Smooth muscle cell (in vitro differentiated cells): ENCODE data around the gene MTHFD1L. TPM values are rescaled to one million over a fixed set of nuclear protein-coding genes. Genes with fewer than 3 reads are reported as not detected.

Experiments used
- DNase-seq: peaks from one replicate; lab custom pipeline; 2025; ENCODE audit not compliant: unreplicated experiment; lab: John Stamatoyannopoulos, UW
- H2AFZ ChIP-seq: fragments of 200-600 bp; sonication (generic); 2 replicates; pipeline ENCODE4 v1.6.0; 2016; ENCODE audit warnings: antibody characterized with exemption, low read depth, mild to moderate bottlenecking
- H3F3A ChIP-seq: fragments of 200-600 bp; sonication (generic); 2 replicates; pipeline ENCODE4 v1.6.0; 2017; ENCODE audit warnings: antibody characterized with exemption, low read depth
- H3K27ac ChIP-seq: fragments of 200-600 bp; sonication (generic); 2 replicates; pipeline ENCODE4 v1.5.1; 2016; ENCODE audit warnings: low read depth, mild to moderate bottlenecking
- H3K27me3 ChIP-seq: fragments of 200-600 bp; sonication (generic); 2 replicates; pipeline ENCODE4 v1.6.1; 2016; ENCODE audit warnings: low read depth, mild to moderate bottlenecking
- H3K36me3 ChIP-seq: fragments of 200-600 bp; sonication (generic); 2 replicates; pipeline ENCODE4 v1.5.1; 2016; ENCODE audit warnings: low read depth
- H3K4me1 ChIP-seq: fragments of 200-600 bp; sonication (generic); 2 replicates; pipeline ENCODE4 v1.5.1; 2016; ENCODE audit warnings: low read depth
- H3K4me2 ChIP-seq: fragments of 200-600 bp; sonication (generic); 2 replicates; pipeline ENCODE4 v1.6.0; 2016; ENCODE audit warnings: mild to moderate bottlenecking
- H3K4me3 ChIP-seq: fragments of 200-600 bp; sonication (generic); 2 replicates; pipeline ENCODE4 v1.5.1; 2016; ENCODE audit warnings: mild to moderate bottlenecking
- H3K79me2 ChIP-seq: fragments of 200-600 bp; sonication (generic); 2 replicates; pipeline ENCODE4 v1.6.0; 2016; ENCODE audit warnings: low read depth, mild to moderate bottlenecking
- H3K9ac ChIP-seq: fragments of 200-600 bp; sonication (generic); 2 replicates; pipeline ENCODE4 v1.6.0; 2016; ENCODE audit warnings: low read depth
- H3K9me3 ChIP-seq: fragments of 200-600 bp; sonication (generic); replicated peaks from 2 replicates; pipeline ENCODE4 v1.5.1; 2016; ENCODE audit warnings: low read depth
- H4K20me1 ChIP-seq: fragments of 200-600 bp; sonication (generic); 2 replicates; pipeline ENCODE4 v1.6.0; 2016; ENCODE audit warnings: low read depth
- CTCF ChIP-seq: fragments of 200-600 bp; sonication (generic); IDR thresholded peaks from 2 replicates; pipeline ENCODE4 v1.5.1; 2017; ENCODE audit warnings: borderline replicate concordance, mild to moderate bottlenecking, antibody characterized with exemption; ENCODE audit not compliant: insufficient read depth, poor library complexity, severe bottlenecking
- WGBS: methylation state at CpG from one replicate; pipeline ENCODE4 v1.1.7; 2016; ENCODE audit warnings: low lambda C conversion rate; 5-methylcytosine and 5-hydroxymethylcytosine counted together
- polyA plus RNA-seq: library from polyadenylated mRNA; unstranded; fragments of >200 nt; fragmentation: Nextera tagmentation; extraction: Ambion mirVana; gene quantifications from 2 replicates; pipeline ENCODE4 v1.2.1, GENCODE V29; 2016
- total RNA-seq: library from RNA; depleted of rRNA; stranded (reverse); fragments of >200 nt; gene quantifications from 2 replicates; pipeline ENCODE4 v1.2.3, GENCODE V29; 2014

Gene MTHFD1L
- total and polyA plus RNA-seq, 2 experiments from 2014 or later, result 35.9 to 46.2 TPM

- H3K27ac ChIP-seq, result no peak overlapping the region
These were observed 136.0 kb downstream of the MTHFD1L start for GRCh38 chr6:151001387-151002056.

GRCh38 chr6:151002057-151002450, 136.6 kb downstream of the MTHFD1L start:
- 100% methylated on average over 2 of the region's 2 CpGs for WGBS
- no peak overlapping the region for H3K4me3 ChIP-seq
- no peak overlapping the region for H3K4me2 ChIP-seq

More at GRCh38 chr6:151001387-151002056, 136.0 kb downstream of the MTHFD1L start:
- H3K9me3 ChIP-seq, result no peaks in the 10 kb centered on the region
- TF ChIP-seq CTCF, result no peak
- H3K9ac ChIP-seq, result no peak overlapping the region
- H3K79me2 ChIP-seq, result no peaks in the 10 kb centered on the region
- peaks cover 3% of the 10 kb centered on the region for H3K36me3 ChIP-seq
- DNase-seq, result no peak
- no peak overlapping the region for H2AFZ ChIP-seq
- H3F3A ChIP-seq, result no peaks in the 10 kb centered on the region
- no peaks in the 10 kb centered on the region for H3K4me1 ChIP-seq
- H3K4me3 ChIP-seq, result no peak overlapping the region
- H3K4me2 ChIP-seq, result no peak overlapping the region
- WGBS, result 95% methylated on average over 5 of the region's 5 CpGs
- no peaks in the 10 kb centered on the region for H3K27me3 ChIP-seq
- H4K20me1 ChIP-seq, result no peaks in the 10 kb centered on the region

GRCh38 chr6:151002491-151002935, 137.0 kb downstream of the MTHFD1L start:
- TF ChIP-seq CTCF, result no peak
- Histone ChIP-seq H3K4me1 (no peaks in the 10 kb centered on the region), H3F3A (no peaks in the 10 kb centered on the region), H4K20me1 (peaks cover 3% of the 10 kb centered on the region), H3K27me3 (no peaks in the 10 kb centered on the region), H2AFZ (no peak overlapping the region), H3K79me2 (no peaks in the 10 kb centered on the region), H3K27ac (no peak overlapping the region), H3K4me2 (no peak overlapping the region), H3K4me3 (no peak overlapping the region), H3K36me3 (peaks cover 3% of the 10 kb centered on the region), H3K9me3 (no peaks in the 10 kb centered on the region), H3K9ac (no peak overlapping the region)
- DNase-seq, result no peak
- WGBS, result 95% methylated on average over 17 of the region's 17 CpGs

More at GRCh38 chr6:151002057-151002450, 136.6 kb downstream of the MTHFD1L start:
- no peaks in the 10 kb centered on the region for H3K4me1 ChIP-seq
- H3K27me3 ChIP-seq, result no peaks in the 10 kb centered on the region
- peaks cover 3% of the 10 kb centered on the region for H3K36me3 ChIP-seq
- H3F3A ChIP-seq, result no peaks in the 10 kb centered on the region
- no peak overlapping the region for H3K27ac ChIP-seq
- no peak overlapping the region for H2AFZ ChIP-seq
- no peak for TF ChIP-seq CTCF
- no peaks in the 10 kb centered on the region for H3K9me3 ChIP-seq
- no peaks in the 10 kb centered on the region for H3K79me2 ChIP-seq
- no peak overlapping the region for H3K9ac ChIP-seq
- no peak for DNase-seq
- peaks cover 2% of the 10 kb centered on the region for H4K20me1 ChIP-seq
